H1 (cell line): ENCODE results near the gene ACTN4. TPM values are rescaled to one million over a fixed set of nuclear protein-coding genes. Genes with fewer than 3 reads are reported as not detected.
"Not testable (repeated sequence)": the region's sequence is repeated elsewhere in the genome, so short reads cannot be mapped to it uniquely, and the experiment has no call there.

Experiments
- CTCF ChIA-PET: fragments of 300-600 bp; sonication (Branson Sonifier 250); formaldehyde crosslinking; loops from one replicate; lab custom pipeline; 2021; ENCODE audit not compliant: partially characterized antibody; lab: Charles Lee
- POLR2A ChIA-PET: fragments of 300-600 bp; sonication (Branson Sonifier 250); formaldehyde crosslinking; loops from one replicate; lab custom pipeline; 2021; ENCODE audit warnings: inconsistent platforms; ENCODE audit not compliant: partially characterized antibody; lab: Charles Lee
- DNase-seq, 2 experiments: peaks; one replicate each; pipeline versions ENCODE4 v3.0.0 to v3.0.0-alpha.2; 2010 to 2022; ENCODE audit warnings: low spot score in 2 of 2, low read depth in 1 of 2, mixed read lengths in 1 of 2
- FAIRE-seq: peaks from 2 replicates; lab custom pipeline; 2011; peaks lifted over from hg19 to GRCh38; lab: Jason Lieb, UNC
- H2AFZ ChIP-seq: 2 replicates; pipeline ENCODE4 v1.8.1; 2012; ENCODE audit warnings: low read length, inconsistent platforms
- H2AK5ac ChIP-seq: 2 replicates; pipeline ENCODE4 v1.6.1; 2013; ENCODE audit warnings: low read depth, low read length
- H2BK120ac ChIP-seq: replicated peaks from 2 replicates; pipeline ENCODE3; 2013; ENCODE audit warnings: low read depth, low read length, inconsistent platforms
- H2BK12ac ChIP-seq: 2 replicates; pipeline ENCODE4 v1.6.1; 2013; ENCODE audit warnings: low read depth, low read length
- H2BK15ac ChIP-seq: 2 replicates; pipeline ENCODE4 v1.6.1; 2013; ENCODE audit warnings: low read length
- H2BK20ac ChIP-seq: 2 replicates; pipeline ENCODE4 v1.6.1; 2013; ENCODE audit warnings: low read length
- H2BK5ac ChIP-seq: 2 replicates; pipeline ENCODE4 v1.6.1; 2013; ENCODE audit warnings: low read depth, low read length
- H3K14ac ChIP-seq: 2 replicates; pipeline ENCODE4 v1.6.1; 2013; ENCODE audit warnings: inconsistent platforms; ENCODE audit not compliant: insufficient read length
- H3K18ac ChIP-seq: 2 replicates; pipeline ENCODE4 v1.6.1; 2013; ENCODE audit warnings: low read length; ENCODE audit errors: extremely low read depth
- H3K23ac ChIP-seq: 2 replicates; pipeline ENCODE4 v1.6.1; 2013; ENCODE audit warnings: inconsistent platforms; ENCODE audit not compliant: insufficient read length
- H3K23me2 ChIP-seq: 2 replicates; pipeline ENCODE4 v1.6.1; 2013; ENCODE audit warnings: low read depth, low read length
- H3K27ac ChIP-seq: 2 replicates; pipeline ENCODE4 v1.6.1; 2011; ENCODE audit warnings: low read depth, low read length, inconsistent platforms
- H3K27me3 ChIP-seq, 4 experiments: replicated peaks in 1 of 4; 1 replicate in 1 of 4; 2 replicates in 3 of 4; pipeline versions ENCODE4 v1.6.1 to v1.8.1; 2011 to 2013; ENCODE audit warnings: low read length in 3 of 4, mild to moderate bottlenecking in 3 of 4, inconsistent platforms in 2 of 4, mixed read lengths in 2 of 4, moderate library complexity in 1 of 4; ENCODE audit not compliant: control insufficient read depth in 3 of 4, insufficient read depth in 3 of 4; ENCODE audit errors: extremely low read depth in 1 of 4
- H3K36me3 ChIP-seq, 4 experiments: 2 replicates each; pipeline versions ENCODE4 v1.6.1 to v1.8.1; 2011 to 2013; ENCODE audit warnings: mild to moderate bottlenecking in 4 of 4, low read length in 3 of 4, moderate library complexity in 2 of 4, control low read depth in 1 of 4, inconsistent platforms in 1 of 4; ENCODE audit not compliant: insufficient read depth in 4 of 4, control insufficient read depth in 2 of 4
- H3K4ac ChIP-seq: replicated peaks from 2 replicates; pipeline ENCODE3; 2013; ENCODE audit warnings: low read length, low read depth, mixed read lengths, inconsistent platforms; ENCODE audit not compliant: insufficient read length
- H3K4me1 ChIP-seq, 4 experiments: replicated peaks in 1 of 4; 1 replicate in 1 of 4; 2 replicates in 3 of 4; pipeline versions ENCODE4 v1.6.1 to v1.8.1; 2011 to 2013; ENCODE audit warnings: low read length in 3 of 4, inconsistent platforms in 2 of 4, mixed read lengths in 1 of 4; ENCODE audit not compliant: insufficient read depth in 4 of 4, control insufficient read depth in 3 of 4
- H3K4me2 ChIP-seq, 2 experiments: 2 replicates each; pipeline versions ENCODE4 v1.6.1 to v1.8.1; 2011 to 2013; ENCODE audit warnings: low read depth in 2 of 2, low read length in 2 of 2, control low read depth in 1 of 2, inconsistent platforms in 1 of 2, mild to moderate bottlenecking in 1 of 2; ENCODE audit not compliant: insufficient read depth in 1 of 2
- H3K4me3 ChIP-seq, 4 experiments: fragments of 200-600, 300-600 bp in 1 of 4; sonication (generic), shearing (Covaris generic), sonication (Bioruptor Twin) in 1 of 4; 2 replicates each; pipeline versions ENCODE4 v1.5.1 to v1.8.1; 2011 to 2016; ENCODE audit warnings: low read length in 4 of 4, low read depth in 3 of 4, control low read depth in 2 of 4, inconsistent platforms in 2 of 4, mild to moderate bottlenecking in 2 of 4, mixed read lengths in 1 of 4, moderate library complexity in 1 of 4; ENCODE audit not compliant: insufficient read depth in 2 of 4; ENCODE audit errors: extremely low read depth in 1 of 4
- H3K56ac ChIP-seq: replicated peaks from 2 replicates; pipeline ENCODE3; 2013; ENCODE audit warnings: low read depth, mild to moderate bottlenecking, mixed read lengths, low read length, inconsistent platforms; ENCODE audit not compliant: insufficient read length
- H3K79me1 ChIP-seq: 2 replicates; pipeline ENCODE4 v1.6.1; 2013; ENCODE audit warnings: low read depth, low read length, control low read depth
- H3K79me2 ChIP-seq, 2 experiments: 2 replicates each; pipeline versions ENCODE4 v1.6.1 to v1.8.1; 2012 to 2013; ENCODE audit warnings: low read length in 2 of 2, mild to moderate bottlenecking in 2 of 2, inconsistent platforms in 1 of 2; ENCODE audit not compliant: insufficient read depth in 2 of 2, control insufficient read depth in 1 of 2
- H3K9ac ChIP-seq, 4 experiments: replicated peaks in 1 of 4; 1 replicate in 1 of 4; 2 replicates in 3 of 4; pipeline versions ENCODE4 v1.6.1 to v1.8.1; 2011 to 2013; ENCODE audit warnings: low read depth in 3 of 4, low read length in 3 of 4, control low read depth in 2 of 4, mild to moderate bottlenecking in 2 of 4, moderate library complexity in 2 of 4, inconsistent platforms in 1 of 4; ENCODE audit errors: extremely low read depth in 1 of 4
- H3K9me3 ChIP-seq, 2 experiments: 2 replicates each; pipeline versions ENCODE4 v1.6.1 to v1.8.1; 2012 to 2013; ENCODE audit warnings: mild to moderate bottlenecking in 2 of 2, moderate library complexity in 2 of 2, control low read depth in 1 of 2, inconsistent platforms in 1 of 2, low read depth in 1 of 2, low read length in 1 of 2, mixed read lengths in 1 of 2; ENCODE audit not compliant: insufficient read depth in 2 of 2
- H4K20me1 ChIP-seq, 2 experiments: replicated peaks in 1 of 2; 2 replicates each; pipeline versions ENCODE3 to v1.8.1; 2011 to 2013; ENCODE audit warnings: inconsistent platforms in 2 of 2, low read length in 2 of 2, mild to moderate bottlenecking in 1 of 2; ENCODE audit not compliant: insufficient read depth in 2 of 2, control insufficient read depth in 1 of 2
- H4K5ac ChIP-seq: 2 replicates; pipeline ENCODE4 v1.6.1; 2013; ENCODE audit warnings: low read length, low read depth, mixed read lengths, inconsistent platforms; ENCODE audit not compliant: insufficient read length
- H4K8ac ChIP-seq: 2 replicates; pipeline ENCODE4 v1.8.0; 2013; ENCODE audit warnings: mild to moderate bottlenecking, moderate library complexity, low read length, inconsistent platforms; ENCODE audit not compliant: insufficient read depth; ENCODE audit errors: extremely low read depth
- H4K91ac ChIP-seq: replicated peaks from 2 replicates; pipeline ENCODE3; 2013; ENCODE audit warnings: low read length, mixed read lengths, inconsistent platforms; ENCODE audit not compliant: insufficient read length
- HDAC6 ChIP-seq: IDR thresholded peaks from one replicate; pipeline ENCODE4 v1.7.1; 2012; ENCODE audit warnings: low read depth, mild to moderate bottlenecking, inconsistent platforms, low read length, moderate library complexity
- SAP30 ChIP-seq: fragments of 300-600 bp; sonication (generic); IDR thresholded peaks from 2 replicates; pipeline ENCODE4 v1.7.1; 2012; ENCODE audit warnings: low read length, moderate library complexity, mild to moderate bottlenecking, inconsistent platforms; ENCODE audit not compliant: insufficient read depth, insufficient replicate concordance
- WGBS, 2 experiments: shearing (Covaris generic) in 1 of 2; methylation state at CpG; one replicate each; pipeline versions ENCODE4 v1.1.6 to v1.1.7; 2013 to 2015; ENCODE audit warnings: low lambda C conversion rate in 2 of 2, mixed read lengths in 2 of 2, inconsistent platforms in 1 of 2, low coverage in 1 of 2, missing lambda C conversion rate in 1 of 2; ENCODE audit not compliant: insufficient replicate concordance in 2 of 2, insufficient coverage in 1 of 2, insufficient read length in 1 of 2; ENCODE audit errors: extremely low coverage in 1 of 2, missing lambda C conversion rate in 1 of 2; 5-methylcytosine and 5-hydroxymethylcytosine counted together
- polyA plus RNA-seq, 7 experiments: library from polyadenylated mRNA; depleted of rRNA in 3 of 7; stranded (reverse) in 5 of 7; unstranded in 2 of 7; fragments of >200 nt in 5 of 7; fragments of 200-250 nt in 2 of 7; gene quantifications; 1 replicate in 5 of 7; 2 replicates in 1 of 7; 4 replicates in 1 of 7; pipeline versions ENCODE4 v1.2.1 to v1.2.3, GENCODE V29; 2011 to 2013; ENCODE audit warnings: missing spikeins in 2 of 7, mixed read lengths in 2 of 7
- total RNA-seq: library from RNA; stranded (reverse); fragmentation: NEBNext Ultra II Directional; extraction: Animal tissue kit (Norgen Biotek cat#: 25700); gene quantifications from 2 replicates; pipeline ENCODE4 v1.2.1, GENCODE V29; 2021

Gene ACTN4
- total and polyA plus RNA-seq, 2 of the 8 experiments (the other 6 are each of a cell fraction or from before 2014, with no cell fraction given): 211 to 520 TPM

- TF ChIP-seq SAP30 (no peak), HDAC6 (no peak)
These were observed 122.3 kb downstream of the ACTN4 start (continued) for GRCh38 chr19:38769635-38770211.

GRCh38 chr19:38770228-38770948 lies 122.9 kb downstream of the ACTN4 start:
- H3K9ac ChIP-seq, H2BK20ac ChIP-seq, H3K27ac ChIP-seq, H3K56ac ChIP-seq, H3K36me3 ChIP-seq, H2BK120ac ChIP-seq, H3K23me2 ChIP-seq, H2AK5ac ChIP-seq, DNase-seq, H4K20me1 ChIP-seq, H3K4me1 ChIP-seq, H2AFZ ChIP-seq, H3K18ac ChIP-seq, H3K14ac ChIP-seq, H2BK15ac ChIP-seq, H4K91ac ChIP-seq, H3K79me2 ChIP-seq, H2BK12ac ChIP-seq, H2BK5ac ChIP-seq, H3K23ac ChIP-seq, H3K4ac ChIP-seq, H3K9me3 ChIP-seq, H3K79me1 ChIP-seq, H3K27me3 ChIP-seq, H4K5ac ChIP-seq: not testable (repeated sequence)
- CTCF ChIA-PET: interaction anchor here (1.0 to 1.3 kb wide), 11 partner anchors 9 to 61 kb away, joined by 3 to 10 read pairs (median 4); partner anchors contain the start of gene ECH1
- H3K4me3 ChIP-seq: peak overlapping the region in 1 of 4 experiments; percentile 39; a peak in 1 of 8 replicates
- peak overlapping the region; percentile 95; the same call in 1 of the 2 replicates for H4K8ac ChIP-seq
- peak overlapping the region in 1 of 2 experiments; percentile 44; a peak in 1 of 4 replicates for H3K4me2 ChIP-seq
- POLR2A ChIA-PET: interaction anchor here (1.0 to 1.6 kb wide), 5 partner anchors 12 to 117 kb away, joined by 3 to 6 read pairs (median 4); no protein-coding TSS in a partner anchor
- peak; percentile 28 for FAIRE-seq
- WGBS, 2 experiments: no CpG with 5 or more reads among the region's 58 CpGs
